GM20431 (cell line): ENCODE results near the gene SLC39A11.

ENCODE experiments used
- in situ Hi-C: fragments of 300-500 bp; cut with MseI, MboI; formaldehyde crosslinking; loops from one replicate; pipeline ENCODE4 v1.15.0; 2020; ENCODE audit warnings: low sequenced_read_pairs; ENCODE audit not compliant: unreplicated experiment

The SLC39A11 gene

DNA sequence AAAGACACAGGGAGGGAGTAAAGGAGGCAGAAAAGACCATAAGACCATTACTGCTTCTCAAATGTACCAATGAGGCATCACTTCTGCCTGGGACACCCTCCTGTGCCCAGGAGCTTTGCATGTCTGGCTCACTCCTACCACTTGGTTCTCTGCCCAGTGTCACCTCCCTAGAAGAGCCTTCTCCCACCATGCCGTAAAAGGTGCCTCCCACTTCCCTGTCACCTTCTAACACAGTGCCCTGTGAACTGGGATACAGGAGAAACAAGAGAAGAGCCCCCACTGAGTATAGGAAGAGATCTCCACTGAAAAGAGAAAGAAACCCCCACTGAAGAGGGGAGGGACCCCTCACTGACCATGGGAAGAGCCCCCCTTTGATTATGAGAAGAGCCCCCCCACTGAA lies 486.9 kb downstream of the SLC39A11 start:
- in situ Hi-C loops: no loop called here

DNA sequence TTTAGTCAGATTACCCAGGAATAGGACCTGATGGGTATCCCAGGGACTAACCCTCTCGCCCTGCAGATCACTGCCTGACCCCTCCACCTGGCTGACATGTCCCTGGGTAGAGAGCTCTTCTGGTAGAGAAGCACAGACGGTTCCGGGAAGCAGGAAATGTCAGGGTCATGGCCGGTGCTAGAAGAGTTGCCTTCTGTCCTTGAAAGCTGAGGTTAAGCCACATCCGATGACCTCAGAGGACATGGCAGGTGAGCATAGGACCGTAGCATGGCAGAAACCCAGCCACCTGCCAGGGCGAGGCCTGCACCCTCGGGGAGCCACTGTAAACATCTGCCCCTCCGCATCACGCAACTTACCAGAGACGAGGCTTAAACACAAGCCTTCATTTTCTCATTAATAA lies 488.0 kb downstream of the SLC39A11 start:
- in situ Hi-C loops: no loop called here

DNA sequence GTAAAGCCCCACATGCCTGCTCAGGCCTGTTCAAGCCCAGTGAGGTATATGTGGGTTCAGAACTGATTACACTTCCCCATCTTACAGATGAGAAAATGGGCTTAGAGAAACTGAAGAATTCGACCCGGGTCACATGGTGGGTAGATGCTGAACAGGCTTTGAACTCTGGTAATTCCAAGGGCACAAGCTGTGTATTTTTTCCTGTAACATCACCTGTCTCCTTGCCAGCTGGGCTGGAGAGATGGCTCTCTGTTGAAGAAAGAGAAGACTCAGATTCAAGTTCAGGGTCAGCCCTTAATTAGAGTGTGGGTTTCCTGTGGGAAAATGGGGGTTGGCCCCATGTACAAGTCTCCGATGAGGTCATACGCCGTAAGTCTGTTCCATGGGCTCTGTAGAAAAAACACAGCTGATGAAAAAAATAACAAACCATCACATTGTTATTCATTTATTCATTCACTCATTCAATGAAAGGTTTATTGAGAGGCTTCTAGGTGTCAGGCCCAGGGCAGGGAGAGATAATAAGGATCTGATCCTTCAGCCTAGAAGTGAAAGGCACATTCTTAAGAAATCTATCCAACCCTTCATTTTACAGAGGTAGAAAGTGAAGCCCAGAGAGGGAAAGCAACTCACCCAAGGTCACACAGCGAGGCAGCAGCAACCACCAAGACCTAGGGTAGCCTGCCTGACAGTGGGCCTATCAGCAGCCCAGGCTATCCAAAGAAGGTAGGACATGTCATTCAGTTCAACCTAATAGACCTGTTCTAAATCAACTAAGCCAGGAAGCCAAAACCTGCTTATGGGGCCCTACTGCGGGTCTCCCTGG lies 488.9 kb downstream of the SLC39A11 start:
- in situ Hi-C loops: no loop called here

DNA sequence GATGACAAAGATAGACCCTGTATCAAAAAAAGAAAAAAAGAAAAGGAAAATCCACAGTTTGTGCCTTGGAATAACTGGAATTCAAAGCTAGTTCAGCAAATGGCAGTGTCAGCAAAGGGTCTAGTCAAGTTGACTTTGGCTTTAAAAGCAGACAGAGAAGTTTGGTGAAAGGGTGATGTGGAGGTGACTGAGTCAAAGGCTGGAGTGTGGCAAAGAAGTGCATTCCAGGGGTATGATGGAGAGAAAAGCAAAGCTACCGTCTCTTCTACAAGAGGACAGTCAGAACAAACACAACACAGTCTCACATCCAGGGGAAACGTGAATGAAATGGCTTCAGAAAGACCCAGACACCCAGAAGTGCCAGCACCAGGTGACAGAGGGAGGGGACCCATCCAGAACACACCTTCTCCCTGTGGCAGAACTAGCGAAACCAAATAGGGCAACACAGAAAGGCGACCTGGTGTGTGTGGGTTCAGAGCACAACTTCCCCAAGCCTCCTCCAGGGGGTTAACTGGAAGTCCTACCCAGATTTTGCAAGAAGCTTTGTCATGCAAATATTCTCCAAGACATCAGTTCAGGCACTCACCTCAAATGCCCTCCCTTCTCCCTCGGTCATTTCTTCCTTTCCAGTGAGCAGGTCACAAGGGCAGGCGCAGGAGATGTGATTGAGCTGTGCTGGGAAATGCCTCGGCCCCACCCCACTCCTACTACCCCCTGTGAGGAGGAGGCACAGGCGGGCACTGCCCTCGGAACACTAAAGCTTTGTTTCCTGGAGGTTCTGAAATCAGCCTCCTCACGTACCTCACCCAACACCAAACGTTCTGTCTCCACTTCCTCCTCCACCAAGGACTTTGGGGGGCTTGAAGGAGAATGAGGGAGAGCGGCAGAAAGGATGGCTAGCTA lies 489.7 kb downstream of the SLC39A11 start:
- in situ Hi-C loops: no loop called here

DNA sequence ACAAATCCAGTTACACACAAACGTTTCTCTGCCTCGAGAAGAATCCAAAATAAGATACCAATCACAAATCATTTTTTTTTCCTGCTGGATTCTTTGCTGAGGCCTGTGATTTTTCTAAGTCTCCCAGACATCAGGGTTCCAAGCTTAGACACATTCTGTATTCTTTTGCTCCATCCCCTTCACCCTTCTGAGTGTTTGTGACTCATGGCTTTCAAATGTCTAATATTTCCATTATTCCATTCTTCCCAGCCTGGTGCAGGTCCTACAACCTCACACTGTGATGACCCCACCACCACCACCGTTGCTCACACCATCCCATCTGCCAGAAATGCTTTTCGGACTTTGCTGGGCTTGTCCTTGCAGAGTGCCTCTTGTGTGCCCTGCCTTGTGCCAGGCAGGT lies 491.6 kb downstream of the SLC39A11 start:
- in situ Hi-C loops: no loop called here

DNA sequence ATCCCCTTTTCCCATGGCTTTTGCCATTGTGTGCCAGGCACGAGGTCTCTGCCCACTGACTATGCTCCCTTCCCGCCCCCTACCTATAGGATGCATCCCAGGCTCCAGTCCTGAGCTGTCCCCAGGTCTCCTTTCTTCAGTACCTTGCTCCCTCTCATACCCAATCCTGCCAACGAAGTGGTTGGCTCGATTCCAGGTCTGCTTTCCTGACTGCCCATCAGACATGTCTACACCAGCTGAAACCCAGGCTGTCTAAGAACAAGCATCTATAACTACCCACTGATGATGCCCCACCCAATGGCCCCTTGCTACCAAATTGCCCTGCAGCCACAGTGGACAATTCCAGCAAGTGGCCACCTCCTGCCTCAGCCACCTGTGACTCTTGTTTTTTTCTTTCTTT lies 492.6 kb downstream of the SLC39A11 start:
- in situ Hi-C loops: no loop called here

DNA sequence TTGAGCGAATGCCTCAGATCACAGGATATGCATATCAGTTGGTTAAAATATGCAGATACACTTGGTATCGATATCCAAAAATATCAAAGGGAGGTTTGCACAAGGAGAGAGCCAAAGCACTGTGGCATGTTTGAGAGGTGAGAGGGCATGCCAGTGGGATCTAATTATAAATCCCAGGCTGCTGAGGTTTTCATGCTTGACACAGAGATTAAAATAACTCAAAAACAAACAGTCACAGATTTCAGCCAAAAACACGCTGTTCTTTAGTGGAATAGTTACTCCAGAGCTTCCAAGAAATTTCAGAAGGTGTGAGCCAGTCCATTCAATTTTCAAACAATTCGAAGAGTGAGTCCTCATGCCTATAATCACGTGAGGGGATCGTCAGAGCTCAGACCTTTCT lies 493.8 kb downstream of the SLC39A11 start:
- in situ Hi-C loops: no loop called here

DNA sequence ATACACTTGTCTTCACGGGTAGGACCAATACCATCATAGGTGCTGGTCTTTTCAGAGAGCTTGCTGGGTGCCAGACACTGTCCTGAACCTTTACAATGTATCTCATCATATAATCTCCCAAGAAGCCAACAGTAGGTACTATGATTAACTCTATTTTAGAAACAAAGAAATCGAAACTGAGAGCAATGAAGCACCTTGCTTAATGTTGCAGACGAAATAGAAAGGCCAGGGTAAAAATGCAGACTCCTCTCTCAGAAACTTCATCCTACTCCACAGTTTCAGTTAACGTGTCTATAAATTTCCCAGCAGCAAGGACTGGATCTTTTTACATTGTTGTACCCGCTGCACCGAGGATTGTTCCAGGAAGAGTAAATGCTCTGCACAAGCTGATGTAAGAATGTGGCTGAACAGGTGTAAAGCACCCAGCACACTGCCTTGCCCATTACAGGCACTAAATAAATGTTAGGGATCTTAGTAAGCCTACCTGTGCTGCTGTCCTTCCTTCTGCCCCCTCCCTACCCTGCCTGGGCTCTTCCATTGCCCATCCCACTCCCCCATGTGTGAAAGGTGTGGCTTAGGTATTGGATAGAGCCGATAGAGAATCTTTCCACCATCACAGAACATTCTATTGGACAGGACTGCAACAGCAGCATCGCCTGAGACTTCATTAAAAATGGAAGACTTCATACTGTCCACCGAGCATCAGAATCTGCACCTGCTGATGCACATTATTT lies 495.0 kb downstream of the SLC39A11 start:
- in situ Hi-C loops: no loop called here
